Osteoblast (primary cell): ENCODE measurements around the gene ARSD. TPM values are rescaled to one million over a fixed set of nuclear protein-coding genes. Genes with fewer than 3 reads are reported as not detected.

Experiments used
- DNase-seq: peaks from one replicate; pipeline ENCODE4 v3.0.0; 2011; ENCODE audit warnings: low spot score, mixed read lengths; ENCODE audit not compliant: insufficient read length; ENCODE audit errors: missing footprints
- H2AFZ ChIP-seq: 2 replicates; pipeline ENCODE4 v1.6.0; 2011; ENCODE audit warnings: mild to moderate bottlenecking, low read length
- H3K27ac ChIP-seq: 2 replicates; pipeline ENCODE4 v1.5.1; 2011; ENCODE audit warnings: mild to moderate bottlenecking, low read depth, low read length, moderate library complexity
- H3K27me3 ChIP-seq: 2 replicates; pipeline ENCODE4 v1.6.0; 2012; ENCODE audit warnings: mild to moderate bottlenecking, control low read depth, inconsistent platforms, low read length, moderate library complexity; ENCODE audit not compliant: insufficient read depth
- H3K36me3 ChIP-seq: 2 replicates; pipeline ENCODE4 v1.5.1; 2011; ENCODE audit warnings: mild to moderate bottlenecking, low read length, control low read depth, moderate library complexity; ENCODE audit not compliant: insufficient read depth
- H3K4me1 ChIP-seq: 2 replicates; pipeline ENCODE4 v1.5.1; 2011; ENCODE audit warnings: mild to moderate bottlenecking, low read length, control low read depth, moderate library complexity; ENCODE audit not compliant: insufficient read depth
- H3K4me2 ChIP-seq: 2 replicates; pipeline ENCODE4 v1.6.0; 2011; ENCODE audit warnings: mild to moderate bottlenecking, low read length; ENCODE audit not compliant: insufficient read depth
- H3K4me3 ChIP-seq: fragments of 200-600 bp; sonication (generic); 3 replicates; pipeline ENCODE4 v1.5.1; 2012; ENCODE audit warnings: mild to moderate bottlenecking, low read length, inconsistent platforms; ENCODE audit not compliant: insufficient read depth
- H3K79me2 ChIP-seq: 2 replicates; pipeline ENCODE4 v1.6.0; 2012; ENCODE audit warnings: mild to moderate bottlenecking, low read length, control low read depth, inconsistent platforms; ENCODE audit not compliant: insufficient read depth
- H3K9me3 ChIP-seq: 2 replicates; pipeline ENCODE4 v1.5.1; 2011; ENCODE audit warnings: low read depth, low read length, control low read depth
- H4K20me1 ChIP-seq: 2 replicates; pipeline ENCODE4 v1.6.0; 2012; ENCODE audit warnings: mild to moderate bottlenecking, low read length, control low read depth; ENCODE audit not compliant: insufficient read depth
- CTCF ChIP-seq: IDR thresholded peaks from 2 replicates; pipeline ENCODE4 v1.5.1; 2011; ENCODE audit warnings: mild to moderate bottlenecking, low read depth, low read length, moderate library complexity; ENCODE audit errors: extremely low read depth
- total RNA-seq: library from RNA; depleted of rRNA; stranded (reverse); fragments of >200 nt; gene quantifications from 2 replicates; pipeline ENCODE4 v1.2.3, GENCODE V29; 2012

The ARSD gene
- total RNA-seq, 1 donor = 20.6 TPM

- no peaks in the 10 kb centered on the region for H3K4me1 ChIP-seq
- no peak overlapping the region for H3K4me2 ChIP-seq
- H3K4me3 ChIP-seq = no peak overlapping the region
- no peaks in the 10 kb centered on the region for H3K9me3 ChIP-seq
- TF ChIP-seq CTCF = no peak
- no peak for DNase-seq
- H3K27me3 ChIP-seq = no peaks in the 10 kb centered on the region
- H3K36me3 ChIP-seq = no peaks in the 10 kb centered on the region
- H4K20me1 ChIP-seq = no peaks in the 10 kb centered on the region
- no peak overlapping the region for H2AFZ ChIP-seq
- H3K27ac ChIP-seq = no peak overlapping the region
- no peaks in the 10 kb centered on the region for H3K79me2 ChIP-seq
Measured at GRCh38 chrX:2910109-2910508, 19.0 kb downstream of the ARSD start.

- no peak for DNase-seq
- Histone ChIP-seq H3K27ac (no peak overlapping the region), H3K27me3 (no peaks in the 10 kb centered on the region), H3K36me3 (no peaks in the 10 kb centered on the region), H3K4me3 (no peak overlapping the region), H3K4me1 (no peaks in the 10 kb centered on the region), H3K4me2 (no peak overlapping the region), H4K20me1 (no peaks in the 10 kb centered on the region), H2AFZ (no peak overlapping the region), H3K79me2 (no peaks in the 10 kb centered on the region), H3K9me3 (peaks cover 3% of the 10 kb centered on the region)
- TF ChIP-seq CTCF = no peak
Measured at GRCh38 chrX:2908125-2908685, 20.9 kb downstream of the ARSD start.

GRCh38 chrX:2907295-2907694 lies 21.8 kb downstream of the ARSD start:
- Histone ChIP-seq H3K4me1 (no peaks in the 10 kb centered on the region), H3K4me3 (no peak overlapping the region), H3K4me2 (no peak overlapping the region), H3K27ac (no peak overlapping the region), H3K9me3 (peaks cover 3% of the 10 kb centered on the region), H4K20me1 (no peaks in the 10 kb centered on the region), H3K79me2 (no peaks in the 10 kb centered on the region), H2AFZ (no peak overlapping the region), H3K27me3 (no peaks in the 10 kb centered on the region), H3K36me3 (no peaks in the 10 kb centered on the region)
- DNase-seq = no peak
- no peak for TF ChIP-seq CTCF

- Histone ChIP-seq H2AFZ (no peak overlapping the region), H3K4me2 (no peak overlapping the region), H3K9me3 (peaks cover 3% of the 10 kb centered on the region), H4K20me1 (no peaks in the 10 kb centered on the region), H3K27me3 (no peaks in the 10 kb centered on the region), H3K79me2 (no peaks in the 10 kb centered on the region), H3K27ac (no peak overlapping the region), H3K4me1 (no peaks in the 10 kb centered on the region), H3K36me3 (no peaks in the 10 kb centered on the region), H3K4me3 (no peak overlapping the region)
- no peak for DNase-seq
- no peak for TF ChIP-seq CTCF
Measured at GRCh38 chrX:2903366-2903765, 25.8 kb downstream of the ARSD start.
